ENCODE results near the gene ANKLE2. TPM values are rescaled to one million over a fixed set of nuclear protein-coding genes. Genes with fewer than 3 reads are reported as not detected.

Gene ANKLE2
- total RNA-seq, 4 donors from 2014 or later: 29.6 to 44.9 (median 34.6) TPM

DNA sequence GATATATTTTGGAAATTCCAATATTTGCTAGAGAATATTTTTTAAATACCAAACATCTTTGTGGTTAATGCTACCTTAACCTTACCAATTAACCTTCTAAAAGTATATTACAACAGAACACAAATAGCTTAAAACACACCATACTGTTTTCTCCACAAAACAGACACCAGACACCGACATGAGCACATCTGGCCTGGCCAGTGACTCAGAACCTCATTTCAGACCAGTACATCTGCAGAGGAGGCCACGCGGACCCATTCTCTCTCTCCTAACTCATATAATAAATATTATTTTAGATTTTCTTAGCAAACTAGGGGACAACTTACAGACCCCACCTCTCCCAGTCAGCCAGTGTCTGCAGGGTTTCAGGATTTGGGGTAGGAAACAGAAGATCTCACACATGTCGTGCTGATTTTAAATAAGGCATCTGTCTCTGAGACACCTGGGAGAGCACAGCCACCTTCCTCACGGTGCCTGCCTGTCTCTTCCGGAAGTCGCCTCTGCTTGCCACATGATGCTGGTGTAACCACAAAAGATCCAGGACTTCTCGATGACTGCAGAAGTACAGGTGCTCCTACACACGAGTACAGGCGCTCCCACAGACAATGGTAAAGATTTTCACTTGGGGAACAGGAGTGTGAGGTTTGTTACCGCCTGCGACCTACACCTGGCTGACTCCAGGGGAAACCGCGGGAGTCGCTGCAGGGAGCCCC, 9.7 kb upstream of the ANKLE2 start:
- H3K4me3 ChIP-seq: no peak overlapping the region
- ATAC-seq: no peak
- peaks cover 0 to 41% of the 10 kb centered on the region in 2 donors for H3K36me3 ChIP-seq
- in situ Hi-C loops (cut with MboI; ENCODE audit: low sequenced_read_pairs in 4 of 4): no loop called here
- intact Hi-C loops (cut with DNase I; ENCODE audit: low total_unique reads): no loop called here
- H3K4me1 ChIP-seq: peaks cover 15% of the 10 kb centered on the region in 2 donors
- no peaks in the 10 kb centered on the region for H3K9me3 ChIP-seq
- TF ChIP-seq, protein P1, sequence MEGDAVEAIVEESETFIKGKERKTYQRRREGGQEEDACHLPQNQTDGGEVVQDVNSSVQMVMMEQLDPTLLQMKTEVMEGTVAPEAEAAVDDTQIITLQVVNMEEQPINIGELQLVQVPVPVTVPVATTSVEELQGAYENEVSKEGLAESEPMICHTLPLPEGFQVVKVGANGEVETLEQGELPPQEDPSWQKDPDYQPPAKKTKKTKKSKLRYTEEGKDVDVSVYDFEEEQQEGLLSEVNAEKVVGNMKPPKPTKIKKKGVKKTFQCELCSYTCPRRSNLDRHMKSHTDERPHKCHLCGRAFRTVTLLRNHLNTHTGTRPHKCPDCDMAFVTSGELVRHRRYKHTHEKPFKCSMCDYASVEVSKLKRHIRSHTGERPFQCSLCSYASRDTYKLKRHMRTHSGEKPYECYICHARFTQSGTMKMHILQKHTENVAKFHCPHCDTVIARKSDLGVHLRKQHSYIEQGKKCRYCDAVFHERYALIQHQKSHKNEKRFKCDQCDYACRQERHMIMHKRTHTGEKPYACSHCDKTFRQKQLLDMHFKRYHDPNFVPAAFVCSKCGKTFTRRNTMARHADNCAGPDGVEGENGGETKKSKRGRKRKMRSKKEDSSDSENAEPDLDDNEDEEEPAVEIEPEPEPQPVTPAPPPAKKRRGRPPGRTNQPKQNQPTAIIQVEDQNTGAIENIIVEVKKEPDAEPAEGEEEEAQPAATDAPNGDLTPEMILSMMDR (IDR thresholded peaks at IDR 0.05 in 4 of 5, conservative IDR thresholded peaks at IDR 0.05 in 1 of 5): no peak
- no peak for TF ChIP-seq POLR2A (IDR thresholded peaks at IDR 0.05)
- H3K27me3 ChIP-seq: no peaks in the 10 kb centered on the region
- no peak overlapping the region for H3K27ac ChIP-seq
- no peak for DNase-seq

DNA sequence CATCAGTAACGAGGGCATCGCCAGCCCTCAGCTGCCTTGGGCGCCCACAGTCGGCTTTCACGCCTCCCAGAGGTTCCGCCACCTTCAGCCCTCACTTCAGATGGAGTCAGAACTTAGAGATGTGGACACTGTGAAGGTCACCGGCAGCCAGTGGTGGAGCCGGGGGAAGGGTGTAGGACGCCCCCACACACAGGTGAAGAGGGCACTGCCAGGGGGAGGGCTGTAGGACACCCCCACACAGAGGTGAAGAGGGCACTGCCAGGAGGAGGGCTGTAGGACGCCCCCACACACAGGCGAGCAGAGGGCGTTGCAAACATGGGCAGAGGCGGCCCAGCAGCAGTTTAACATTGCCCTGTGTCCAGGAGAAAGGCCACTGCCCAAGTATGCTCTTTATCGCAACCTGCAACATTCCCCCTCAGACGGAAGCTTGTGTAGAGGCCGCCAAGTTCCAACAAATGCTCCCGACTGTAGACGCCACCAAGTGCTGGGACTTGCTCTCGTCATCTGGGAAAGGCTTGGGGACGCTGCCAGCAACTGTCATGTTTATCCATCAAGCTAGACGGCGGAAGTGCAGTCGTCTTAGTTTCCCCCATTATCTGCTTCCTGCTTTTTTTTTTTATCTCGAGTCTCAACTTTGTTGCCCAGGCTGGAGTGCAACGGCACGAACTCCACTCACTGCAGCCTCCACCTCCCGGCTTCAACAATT, 4.9 kb upstream of the ANKLE2 start:
- H3K4me1 ChIP-seq: peaks cover 18 to 21% of the 10 kb centered on the region in 2 donors
- peak overlapping the region; percentile 53 to 80 (median 69) for H3K27ac ChIP-seq
- peaks cover 0 to 6% of the 10 kb centered on the region in 2 donors for H3K36me3 ChIP-seq
- DNase-seq (peak; percentile 60 to 68), ATAC-seq (peak; percentile 23 to 32)
- in situ Hi-C loops (cut with MboI; ENCODE audit: low sequenced_read_pairs in 4 of 4) (no loop called here), intact Hi-C loops (cut with DNase I; ENCODE audit: low total_unique reads) (loop anchor here (1.0 kb wide), 1 partner anchor 314 kb away; the partner anchor contains the start of gene ZNF140)
- no peaks in the 10 kb centered on the region for H3K27me3 ChIP-seq
- H3K9me3 ChIP-seq: no peaks in the 10 kb centered on the region
- peak overlapping the region in 2 of 4 donors; percentile 15 to 27 for H3K4me3 ChIP-seq
- TF ChIP-seq, protein P1 (IDR thresholded peaks at IDR 0.05 in 4 of 5, conservative IDR thresholded peaks at IDR 0.05 in 1 of 5): no peak
- no peak for TF ChIP-seq POLR2A (IDR thresholded peaks at IDR 0.05)

DNA sequence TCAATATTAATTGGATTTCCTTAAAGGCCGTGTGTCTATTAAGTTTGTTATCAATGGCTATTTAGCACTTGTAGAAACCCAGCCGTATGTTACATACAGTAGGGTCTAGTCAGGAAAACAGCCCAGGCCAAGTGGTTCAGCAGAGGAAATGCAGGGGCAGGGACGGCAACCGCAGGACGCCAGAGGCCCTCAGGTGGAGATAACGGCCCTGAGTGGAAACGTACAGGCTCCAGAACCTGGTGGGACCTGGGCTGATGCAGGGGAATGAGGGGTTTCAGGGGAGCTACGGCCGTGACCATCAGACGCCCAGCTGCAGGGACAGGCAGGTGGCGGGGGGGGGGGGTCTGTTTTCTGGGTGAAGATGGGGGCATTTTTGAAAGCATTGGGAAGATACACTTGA, 3.7 kb upstream of the ANKLE2 start:
- no peak overlapping the region for H3K27ac ChIP-seq
- no peak for DNase-seq
- ATAC-seq: no peak
- in situ Hi-C loops (cut with MboI; ENCODE audit: low sequenced_read_pairs in 4 of 4): no loop called here
- H3K36me3 ChIP-seq: no peaks in the 10 kb centered on the region
- intact Hi-C loops (cut with DNase I; ENCODE audit: low total_unique reads): no loop called here
- H3K9me3 ChIP-seq: no peaks in the 10 kb centered on the region
- H3K4me3 ChIP-seq: no peak overlapping the region
- no peaks in the 10 kb centered on the region for H3K27me3 ChIP-seq
- peaks cover 23 to 30% of the 10 kb centered on the region in 2 donors for H3K4me1 ChIP-seq
- TF ChIP-seq, protein P1 (IDR thresholded peaks at IDR 0.05 in 4 of 5, conservative IDR thresholded peaks at IDR 0.05 in 1 of 5): no peak
- no peak for TF ChIP-seq POLR2A (IDR thresholded peaks at IDR 0.05)

DNA sequence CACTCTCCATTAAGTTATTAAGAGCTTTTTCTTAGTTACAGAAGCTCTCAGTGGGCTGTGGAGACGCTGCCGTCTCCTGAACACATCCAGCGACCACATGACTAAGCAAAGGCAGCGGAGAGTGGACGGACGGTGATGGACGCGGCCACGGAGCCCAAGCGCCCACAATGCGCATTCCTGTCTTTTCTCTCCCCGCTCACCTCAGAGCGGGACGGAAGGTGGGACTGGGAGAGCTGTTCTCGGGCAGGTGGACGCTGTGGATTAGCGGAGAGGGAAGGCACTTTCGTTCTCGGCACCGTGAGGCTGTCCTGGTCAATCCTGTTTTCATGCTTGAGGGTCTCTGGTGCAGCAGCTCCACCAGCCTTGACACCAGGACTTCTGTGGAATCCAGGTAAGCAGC, 2.6 kb upstream of the ANKLE2 start:
- Histone ChIP-seq H3K9me3 (no peaks in the 10 kb centered on the region), H3K27ac (no peak overlapping the region), H3K27me3 (no peaks in the 10 kb centered on the region), H3K36me3 (no peaks in the 10 kb centered on the region), H3K4me3 (no peak overlapping the region), H3K4me1 (peaks cover 32 to 39% of the 10 kb centered on the region in 2 donors)
- intact Hi-C loops (cut with DNase I; ENCODE audit: low total_unique reads): loop anchor here (5.0 kb wide), 2 partner anchors 52 to 77 kb away; partner anchors contain the start of genes PGAM5, POLE and PXMP2
- ATAC-seq (no peak), DNase-seq (no peak)
- in situ Hi-C loops (cut with MboI; ENCODE audit: low sequenced_read_pairs in 4 of 4): no loop called here
- no peak for TF ChIP-seq POLR2A (IDR thresholded peaks at IDR 0.05)
- TF ChIP-seq, protein P1 (IDR thresholded peaks at IDR 0.05 in 4 of 5, conservative IDR thresholded peaks at IDR 0.05 in 1 of 5): no peak

All from gastrocnemius medialis (tissue), 4 donors.